Endometrial microvascular endothelial cells (primary cell): ENCODE data around the gene ELL. TPM values are rescaled to one million over a fixed set of nuclear protein-coding genes. Genes with fewer than 3 reads are reported as not detected.

Experiments
- in situ Hi-C: cut with HindIII; loops from 2 replicates; pipeline ENCODE4 v1.10.0; 2017; ENCODE audit warnings: low sequenced_read_pairs, low pct_unique_long_range_greater_than_20kb; ENCODE audit errors: inconsistent ontology term
- total RNA-seq: library from RNA; depleted of rRNA; stranded (reverse); fragments of >200 nt; gene quantifications from one replicate; pipeline ENCODE4 v1.2.3, GENCODE V29; 2015; ENCODE audit errors: inconsistent ontology term

The ELL gene
- total RNA-seq, 1 donor from 2014 or later: 18.6 TPM

DNA sequence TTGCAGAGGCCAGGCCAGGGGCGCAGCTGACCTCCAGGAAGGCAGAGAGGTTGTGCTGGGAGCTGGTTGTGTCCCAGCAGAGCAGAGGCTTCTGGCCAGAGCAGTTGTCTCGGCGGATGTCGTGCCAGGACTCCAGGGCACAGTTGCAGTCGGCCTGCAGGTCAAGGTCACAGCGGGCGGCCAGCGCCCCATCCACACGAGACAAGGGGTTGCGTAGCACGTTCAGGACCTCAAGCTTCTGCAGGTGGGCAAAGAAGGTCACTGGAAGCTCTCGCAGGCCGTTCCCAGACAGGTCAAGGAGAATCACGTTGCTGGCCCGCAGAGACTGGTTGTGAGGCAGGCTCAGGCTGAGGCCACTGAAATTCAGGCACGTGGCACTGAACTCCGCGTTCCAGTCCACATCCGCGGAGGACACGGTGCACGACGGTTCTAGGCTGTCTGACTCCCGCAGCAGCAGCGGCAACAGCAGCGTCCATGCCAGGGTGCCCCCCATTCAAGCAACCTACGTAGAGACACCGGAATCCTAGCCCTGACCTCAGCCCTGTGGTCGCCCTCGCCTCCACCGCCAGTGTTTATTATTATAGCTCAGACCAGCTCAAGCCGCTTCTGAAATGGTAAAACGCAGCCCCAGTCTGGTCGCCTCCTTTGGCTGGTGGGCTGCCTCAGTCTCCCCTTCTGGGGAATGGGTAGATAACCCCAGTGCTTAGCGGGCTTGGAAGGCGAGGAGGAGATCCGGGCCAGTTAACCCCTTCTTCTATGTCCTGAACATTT, 125.2 kb downstream of the ELL start:
- in situ Hi-C loops: no loop called here

DNA sequence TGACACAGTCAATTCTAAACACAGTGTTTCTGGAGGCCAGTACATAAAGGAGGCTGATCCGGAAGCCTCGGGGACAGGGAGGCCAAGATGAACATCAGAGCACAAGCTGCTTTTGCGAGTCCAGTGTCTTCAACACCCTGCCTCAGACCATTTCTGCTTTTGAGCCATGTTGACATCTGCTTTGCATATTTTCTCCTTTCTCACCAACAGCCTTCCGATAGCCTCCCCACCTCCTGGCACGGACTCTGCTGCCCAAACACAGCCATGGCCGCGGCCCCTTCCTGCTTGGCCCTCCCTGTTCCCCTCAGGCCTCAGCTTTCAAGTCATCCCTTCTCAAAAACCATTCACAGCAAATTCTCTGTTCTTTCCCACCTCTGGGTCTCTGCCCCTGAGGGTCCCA, 128.0 kb downstream of the ELL start:
- in situ Hi-C loops: no loop called here

GRCh38 chr19:18392926-18393325, 128.9 kb downstream of the ELL start:
- in situ Hi-C loops: no loop called here

Other genes with a start within 250 kb of the ELL start
- gene IQCN, start 247.6 kb downstream of the ELL start, total RNA-seq: 0.46 TPM
- gene JUND, start 240.4 kb downstream of the ELL start, total RNA-seq: 99.6 TPM
- 293 TPM for gene LSM4, start 199.0 kb downstream of the ELL start, total RNA-seq
- 5.8 TPM for gene PGPEP1, start 181.5 kb downstream of the ELL start, total RNA-seq
- 305 TPM for gene GDF15, start 135.9 kb downstream of the ELL start, total RNA-seq
- gene LRRC25, start 124.4 kb downstream of the ELL start, total RNA-seq: not detected
- gene SSBP4, start 102.7 kb downstream of the ELL start, total RNA-seq: 174 TPM
- 22.4 TPM for gene ISYNA1, start 83.9 kb downstream of the ELL start, total RNA-seq
- gene FKBP8, start 21.5 kb upstream of the ELL start, total RNA-seq: 223 TPM
- 194 TPM for gene KXD1, start 35.8 kb upstream of the ELL start, total RNA-seq
- 931 TPM for gene UBA52, start 49.8 kb upstream of the ELL start, total RNA-seq
- gene REX1BD, start 66.7 kb upstream of the ELL start, total RNA-seq: 65.9 TPM
- 0.84 TPM for gene CRLF1, start 84.7 kb upstream of the ELL start, total RNA-seq
- not detected for gene TMEM59L, start 90.8 kb upstream of the ELL start, total RNA-seq
- 1.5 TPM for gene KLHL26, start 115.0 kb upstream of the ELL start, total RNA-seq
- gene CRTC1, start 161.6 kb upstream of the ELL start, total RNA-seq: 2.3 TPM